Measurements from ENCODE around the gene ELL.

GRCh38 chr19:18531485-18531884 lies 9.6 kb upstream of the ELL start:
- no peak for TF ChIP-seq CTCF (IDR thresholded peaks at IDR 0.05)
- no peak for TF ChIP-seq POLR2A (IDR thresholded peaks at IDR 0.05)
- no peak for TF ChIP-seq EP300 (IDR thresholded peaks at IDR 0.05)

All from ovary (tissue), 3 donors.